Hepatocyte (in vitro differentiated cells): Measurements from ENCODE around the gene FOXN3. TPM values are rescaled to one million over a fixed set of nuclear protein-coding genes. Genes with fewer than 3 reads are reported as not detected.
A peak's percentile ranks its signal among the peaks of the same experiment; 100 is the strongest.

Experiments used
- DNase-seq: peaks from one replicate; pipeline ENCODE4 v3.0.0-alpha.2; 2016; ENCODE audit warnings: low spot score
- H2AFZ ChIP-seq: fragments of 200-600 bp; sonication (generic); 2 replicates; pipeline ENCODE4 v1.6.0; 2016; ENCODE audit warnings: antibody characterized with exemption, mild to moderate bottlenecking
- H3K27ac ChIP-seq: fragments of 200-600 bp; sonication (generic); 2 replicates; pipeline ENCODE4 v1.5.1; 2016; ENCODE audit warnings: mild to moderate bottlenecking
- H3K27me3 ChIP-seq: fragments of 200-600 bp; sonication (generic); 2 replicates; pipeline ENCODE4 v1.6.1; 2016
- H3K36me3 ChIP-seq: fragments of 200-600 bp; sonication (generic); replicated peaks from 2 replicates; pipeline ENCODE4 v1.5.1; 2016; ENCODE audit warnings: low read depth; ENCODE audit not compliant: insufficient read depth
- H3K4me1 ChIP-seq: fragments of 200-600 bp; sonication (generic); 2 replicates; pipeline ENCODE4 v1.5.1; 2016; ENCODE audit warnings: mild to moderate bottlenecking, moderate library complexity; ENCODE audit not compliant: insufficient read depth
- H3K4me2 ChIP-seq: fragments of 200-600 bp; sonication (generic); 2 replicates; pipeline ENCODE4 v1.6.0; 2016
- H3K4me3 ChIP-seq: fragments of 200-600 bp; sonication (generic); 2 replicates; pipeline ENCODE4 v1.5.1; 2016; ENCODE audit warnings: mild to moderate bottlenecking
- H3K79me2 ChIP-seq: fragments of 200-600 bp; sonication (generic); 2 replicates; pipeline ENCODE4 v1.6.0; 2017; ENCODE audit warnings: mild to moderate bottlenecking
- H3K9me2 ChIP-seq: fragments of 200-600 bp; sonication (generic); replicated peaks from 2 replicates; pipeline ENCODE4 v1.6.0; 2017; ENCODE audit warnings: mild to moderate bottlenecking; ENCODE audit not compliant: insufficient read depth
- H3K9me3 ChIP-seq: fragments of 200-600 bp; sonication (generic); 2 replicates; pipeline ENCODE4 v1.5.1; 2016; ENCODE audit warnings: low read depth, mild to moderate bottlenecking
- H4K20me1 ChIP-seq: fragments of 200-600 bp; sonication (generic); 2 replicates; pipeline ENCODE4 v1.6.0; 2016; ENCODE audit warnings: mild to moderate bottlenecking; ENCODE audit not compliant: insufficient read depth, poor library complexity, severe bottlenecking
- EZH2 ChIP-seq: fragments of 200-600 bp; sonication (generic); IDR thresholded peaks from 2 replicates; pipeline ENCODE4 v1.6.1; 2016; ENCODE audit warnings: antibody characterized with exemption, mild to moderate bottlenecking, borderline replicate concordance
- EZH2phosphoT487 ChIP-seq: fragments of 200-600 bp; sonication (generic); IDR thresholded peaks from one replicate; pipeline ENCODE4 v1.6.1; 2018; ENCODE audit warnings: antibody characterized with exemption, mild to moderate bottlenecking, low read depth, moderate library complexity; ENCODE audit not compliant: unreplicated experiment, severe bottlenecking
- WGBS: methylation state at CpG from one replicate; pipeline ENCODE4 v1.1.6; 2016; ENCODE audit warnings: low lambda C conversion rate; ENCODE audit errors: missing lambda C conversion rate; 5-methylcytosine and 5-hydroxymethylcytosine counted together
- polyA plus RNA-seq: library from polyadenylated mRNA; unstranded; fragments of >200 nt; fragmentation: Nextera tagmentation; extraction: Ambion mirVana; gene quantifications from 2 replicates; pipeline ENCODE4 v1.2.1, GENCODE V29; 2016
- total RNA-seq: library from RNA; depleted of rRNA; stranded (reverse); fragments of >200 nt; gene quantifications from 2 replicates; pipeline ENCODE4 v1.2.3, GENCODE V29; 2014
- TF ChIP-seq, protein P1 (sequence below): fragments of 200-600 bp; sonication (generic); IDR thresholded peaks from 2 replicates; pipeline ENCODE4 v1.5.1; 2016; ENCODE audit warnings: antibody characterized with exemption, mild to moderate bottlenecking; ENCODE audit not compliant: poor library complexity

The FOXN3 gene
- total and polyA plus RNA-seq, 2 experiments from 2014 or later = 42.2 to 47.6 TPM

DNA sequence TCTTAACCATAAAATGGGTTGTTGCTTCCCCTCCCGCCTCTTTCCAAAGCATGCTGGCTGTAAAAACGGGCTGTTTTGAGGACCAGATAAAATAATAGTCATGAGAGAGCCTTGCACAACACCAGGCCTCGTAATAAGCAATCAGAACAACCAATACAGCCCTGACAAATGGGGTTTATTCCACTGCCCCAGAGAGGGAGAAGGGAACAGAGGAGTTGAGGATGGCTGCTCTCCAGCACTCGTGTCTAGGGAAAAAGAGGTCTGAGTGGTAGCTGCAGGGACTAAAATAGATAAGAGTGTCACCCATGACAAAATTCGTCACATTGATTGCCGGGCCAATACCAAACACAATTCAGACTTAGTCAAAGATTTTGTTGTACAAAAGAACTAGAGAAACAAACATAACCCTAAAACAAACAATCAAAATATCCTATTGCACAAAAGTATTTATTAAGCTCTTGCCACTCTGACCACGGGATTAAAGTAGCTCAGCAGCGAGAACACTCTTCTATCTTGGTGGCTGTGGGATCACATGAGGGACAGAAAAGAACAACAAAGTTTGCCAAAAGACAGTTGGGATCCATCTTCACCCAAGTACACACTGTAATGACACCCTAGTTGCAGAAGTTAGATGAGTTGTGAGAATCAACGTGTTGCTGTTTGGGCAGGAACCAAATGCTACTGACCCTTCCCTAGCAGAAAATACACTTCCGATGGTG lies 188.0 kb downstream of the FOXN3 start:
- H3K4me3 ChIP-seq = no peak overlapping the region
- H4K20me1 ChIP-seq = peaks cover 6% of the 10 kb centered on the region
- H3K79me2 ChIP-seq = peaks cover 26% of the 10 kb centered on the region
- TF ChIP-seq, protein P1, sequence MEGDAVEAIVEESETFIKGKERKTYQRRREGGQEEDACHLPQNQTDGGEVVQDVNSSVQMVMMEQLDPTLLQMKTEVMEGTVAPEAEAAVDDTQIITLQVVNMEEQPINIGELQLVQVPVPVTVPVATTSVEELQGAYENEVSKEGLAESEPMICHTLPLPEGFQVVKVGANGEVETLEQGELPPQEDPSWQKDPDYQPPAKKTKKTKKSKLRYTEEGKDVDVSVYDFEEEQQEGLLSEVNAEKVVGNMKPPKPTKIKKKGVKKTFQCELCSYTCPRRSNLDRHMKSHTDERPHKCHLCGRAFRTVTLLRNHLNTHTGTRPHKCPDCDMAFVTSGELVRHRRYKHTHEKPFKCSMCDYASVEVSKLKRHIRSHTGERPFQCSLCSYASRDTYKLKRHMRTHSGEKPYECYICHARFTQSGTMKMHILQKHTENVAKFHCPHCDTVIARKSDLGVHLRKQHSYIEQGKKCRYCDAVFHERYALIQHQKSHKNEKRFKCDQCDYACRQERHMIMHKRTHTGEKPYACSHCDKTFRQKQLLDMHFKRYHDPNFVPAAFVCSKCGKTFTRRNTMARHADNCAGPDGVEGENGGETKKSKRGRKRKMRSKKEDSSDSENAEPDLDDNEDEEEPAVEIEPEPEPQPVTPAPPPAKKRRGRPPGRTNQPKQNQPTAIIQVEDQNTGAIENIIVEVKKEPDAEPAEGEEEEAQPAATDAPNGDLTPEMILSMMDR = no peak
- TF ChIP-seq EZH2 (no peak), EZH2phosphoT487 (no peak)
- no peaks in the 10 kb centered on the region for H3K9me2 ChIP-seq
- H3K9me3 ChIP-seq = no peaks in the 10 kb centered on the region
- H2AFZ ChIP-seq = no peak overlapping the region
- WGBS = 68% methylated on average over 10 of the region's 10 CpGs
- H3K4me2 ChIP-seq = no peak overlapping the region
- no peaks in the 10 kb centered on the region for H3K27me3 ChIP-seq
- no peak for DNase-seq
- H3K36me3 ChIP-seq = no peaks in the 10 kb centered on the region
- H3K27ac ChIP-seq = peak overlapping the region; percentile 7
- H3K4me1 ChIP-seq = peaks cover 9% of the 10 kb centered on the region

DNA sequence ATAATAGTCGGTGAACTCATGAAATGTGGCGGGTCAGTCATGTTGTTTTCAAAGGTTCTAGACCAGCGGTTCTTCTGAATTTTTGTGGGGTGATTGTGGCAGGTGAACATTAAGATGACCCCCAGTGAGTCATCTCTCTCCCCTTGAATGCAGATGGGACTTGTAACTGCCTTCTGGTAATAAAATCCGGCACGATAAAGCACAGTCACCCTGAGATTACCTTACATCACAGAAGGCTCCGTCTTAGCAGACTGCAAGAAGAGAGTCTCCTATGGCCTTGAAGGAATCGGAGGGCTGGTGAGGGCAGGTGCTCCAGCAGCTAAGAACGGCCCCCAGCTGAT lies 189.6 kb downstream of the FOXN3 start:
- WGBS = 88% methylated on average over 8 of the region's 8 CpGs
- Histone ChIP-seq H3K4me2 (no peak overlapping the region), H3K9me3 (no peaks in the 10 kb centered on the region), H3K27me3 (no peaks in the 10 kb centered on the region), H3K36me3 (no peaks in the 10 kb centered on the region), H3K9me2 (no peaks in the 10 kb centered on the region), H3K79me2 (peaks cover 18% of the 10 kb centered on the region), H4K20me1 (peaks cover 6% of the 10 kb centered on the region), H3K4me3 (no peak overlapping the region), H3K27ac (no peak overlapping the region), H3K4me1 (peaks cover 9% of the 10 kb centered on the region), H2AFZ (no peak overlapping the region)
- DNase-seq = no peak
- TF ChIP-seq EZH2 (no peak), EZH2phosphoT487 (no peak)
- TF ChIP-seq, protein P1 = no peak

DNA sequence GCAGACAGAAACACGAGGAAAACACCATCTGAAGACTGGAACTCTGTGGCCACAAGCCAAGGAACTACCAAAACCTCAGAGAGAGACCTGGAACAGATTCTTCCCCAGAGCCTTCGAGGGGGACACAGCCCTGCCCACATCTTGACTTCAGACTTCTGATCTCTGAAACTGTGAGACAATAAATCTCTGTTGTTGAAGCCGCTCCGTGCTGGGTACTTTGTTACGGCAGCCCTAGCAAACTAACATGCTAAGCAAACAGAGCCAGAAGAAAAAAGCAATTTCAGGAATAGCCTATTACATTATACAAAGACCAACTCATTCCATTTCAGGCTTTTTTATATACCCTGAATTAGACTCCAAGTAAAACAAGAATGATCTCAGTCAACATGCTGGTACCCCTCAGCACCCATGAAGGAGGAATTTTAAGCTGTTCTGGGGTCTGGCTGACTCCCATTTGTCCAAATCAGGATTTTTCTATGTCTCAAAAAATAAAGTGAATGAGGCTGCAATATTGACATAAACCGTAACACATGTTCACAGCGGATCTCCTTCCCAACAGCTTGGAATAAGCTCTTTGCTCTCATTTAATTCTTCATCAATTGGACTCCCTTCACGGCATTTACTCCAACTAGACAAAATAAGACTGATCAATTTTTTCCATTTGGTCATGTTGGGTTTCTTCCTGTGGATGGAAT lies 190.1 kb downstream of the FOXN3 start:
- Histone ChIP-seq H3K4me1 (peaks cover 9% of the 10 kb centered on the region), H3K27ac (peak overlapping the region; percentile 15), H4K20me1 (peaks cover 6% of the 10 kb centered on the region), H3K79me2 (peaks cover 15% of the 10 kb centered on the region), H3K9me2 (no peaks in the 10 kb centered on the region), H3K27me3 (no peaks in the 10 kb centered on the region), H3K4me2 (no peak overlapping the region), H2AFZ (no peak overlapping the region), H3K36me3 (no peaks in the 10 kb centered on the region), H3K9me3 (no peaks in the 10 kb centered on the region), H3K4me3 (no peak overlapping the region)
- TF ChIP-seq, protein P1 = no peak
- no peak for TF ChIP-seq EZH2phosphoT487
- TF ChIP-seq EZH2 = no peak
- no peak for DNase-seq
- WGBS = 73% methylated on average over 8 of the region's 8 CpGs
